HepG2 (cell line): ENCODE measurements around the gene CUL4A. TPM values are rescaled to one million over a fixed set of nuclear protein-coding genes. Genes with fewer than 3 reads are reported as not detected.
A peak's percentile ranks its signal among the peaks of the same experiment; 100 is the strongest.

Experiments
- AHR ChIP-seq: IDR thresholded peaks from 2 replicates; pipeline ENCODE4 v1.6.1; 2018; ENCODE audit warnings: missing genetic modification reagents, missing compliant biosample characterization
- ATF7-NPFF ChIP-seq: sonication (generic); formaldehyde crosslinking; IDR thresholded peaks from 2 replicates; pipeline ENCODE4 v1.8.1; 2023; ENCODE audit warnings: mild to moderate bottlenecking, low read depth, missing genetic modification reagents, moderate library complexity
- FUBP1 ChIP-seq: sonication (generic); formaldehyde crosslinking; IDR thresholded peaks from 2 replicates; pipeline ENCODE4 v1.5.1; 2020; ENCODE audit warnings: missing genetic modification reagents, mild to moderate bottlenecking, borderline replicate concordance
- HIVEP1 ChIP-seq: sonication (generic); formaldehyde crosslinking; IDR thresholded peaks from 2 replicates; pipeline ENCODE4 v1.4.0; 2020; ENCODE audit warnings: mild to moderate bottlenecking, missing genetic modification reagents
- IKZF4 ChIP-seq: sonication (generic); formaldehyde crosslinking; IDR thresholded peaks from 2 replicates; pipeline ENCODE4 v1.5.1; 2020; ENCODE audit warnings: borderline replicate concordance, mild to moderate bottlenecking, low read depth, missing genetic modification reagents; ENCODE audit errors: not compliant biosample characterization
- ISL2 ChIP-seq: sonication (generic); formaldehyde crosslinking; IDR thresholded peaks from 2 replicates; pipeline ENCODE4 v1.5.0; 2020; ENCODE audit warnings: missing genetic modification reagents
- KDM5A ChIP-seq: fragments of 200-600 bp; sonication (generic); IDR thresholded peaks from 2 replicates; pipeline ENCODE4 v1.7.0; 2018; ENCODE audit warnings: antibody characterized with exemption, mild to moderate bottlenecking, low read length, borderline replicate concordance
- KLF9 ChIP-seq: IDR thresholded peaks from 2 replicates; pipeline ENCODE4 v1.6.1; 2016; ENCODE audit warnings: low read depth
- POLR2G ChIP-seq: fragments of 200-400 bp; formaldehyde crosslinking; IDR thresholded peaks from 2 replicates; pipeline ENCODE4 v1.6.1; 2018; ENCODE audit warnings: mild to moderate bottlenecking, low read depth, low read length, moderate library complexity
- ZBTB4 ChIP-seq: sonication (generic); formaldehyde crosslinking; IDR thresholded peaks from 2 replicates; pipeline ENCODE4 v1.4.0; 2020; ENCODE audit warnings: missing genetic modification reagents, mild to moderate bottlenecking, borderline replicate concordance
- ZNF567 ChIP-seq: sonication (generic); formaldehyde crosslinking; IDR thresholded peaks from 2 replicates; pipeline ENCODE4 v1.8.1; 2023; ENCODE audit warnings: mild to moderate bottlenecking, missing genetic modification reagents, borderline replicate concordance
- ZNF574 ChIP-seq: sonication (generic); formaldehyde crosslinking; IDR thresholded peaks from 2 replicates; pipeline ENCODE4 v1.4.0; 2020; ENCODE audit warnings: missing genetic modification reagents
- polyA plus RNA-seq, 8 experiments: library from polyadenylated mRNA; depleted of rRNA in 3 of 8; stranded (reverse) in 7 of 8; unstranded in 1 of 8; fragments of >200 nt; fragmentation: Illumina TruSeq in 4 of 8; extraction: Trizol in 4 of 8; gene quantifications; 2 replicates each; pipeline versions ENCODE4 v1.2.1 to v1.2.3, GENCODE V29; 2011 to 2016; ENCODE audit warnings: low read depth in 4 of 8, missing spikeins in 1 of 8, mixed read lengths in 1 of 8; ENCODE audit not compliant: insufficient read depth in 1 of 8
- total RNA-seq, 5 experiments: library from RNA; depleted of rRNA; stranded (reverse); fragments of >200 nt; fragmentation: Illumina TruSeq; extraction: Trizol; gene quantifications; 2 replicates each; pipeline ENCODE4 v1.2.3, GENCODE V29; 2016; ENCODE audit warnings: low read depth in 1 of 5
- TF ChIP-seq, protein P1 (sequence below): IDR thresholded peaks from 2 replicates; pipeline ENCODE4 v1.6.1; 2016; ENCODE audit warnings: low read depth, missing genetic modification reagents, missing compliant biosample characterization
- TF ChIP-seq, protein P2 (sequence below): IDR thresholded peaks from 2 replicates; pipeline ENCODE4 v1.6.1; 2016; ENCODE audit warnings: missing biosample characterization, missing genetic modification reagents, low read depth

Gene CUL4A
- total and polyA plus RNA-seq, 2 of the 13 experiments (the other 11 are each of a cell fraction or from before 2014, with no cell fraction given): 51.2 to 75.3 TPM

DNA sequence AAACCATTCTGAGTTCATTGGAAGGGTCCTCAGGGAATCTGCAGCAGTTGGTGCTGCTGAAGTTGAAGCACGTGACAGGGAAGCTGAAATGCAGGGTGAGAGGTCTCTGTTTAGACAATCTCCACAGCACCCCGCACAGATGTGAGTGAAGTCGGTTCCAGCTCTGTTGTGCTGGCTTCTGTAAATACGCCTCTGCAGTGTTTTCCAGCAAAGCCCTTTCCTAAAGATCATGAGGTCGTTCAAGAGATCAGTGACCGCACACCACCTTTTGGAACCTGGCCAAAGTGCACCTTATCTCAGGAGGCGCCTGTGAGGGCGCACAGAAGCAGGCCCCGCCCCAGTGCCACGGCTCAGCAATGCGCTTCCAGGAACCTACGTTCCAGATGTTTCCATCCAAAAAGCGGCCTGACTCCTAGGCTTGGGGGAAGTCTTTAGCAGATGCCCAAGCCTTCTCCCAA is 10.8 kb downstream of the CUL4A start (continued):
- peak; percentile 89; the same call in 1 of the 2 replicates for TF ChIP-seq ZBTB4 (CRISPR knock-in tag)
- TF ChIP-seq FUBP1 (CRISPR knock-in tag): no peak
- TF ChIP-seq ZNF567 (CRISPR knock-in tag): no peak
- TF ChIP-seq, protein P1, sequence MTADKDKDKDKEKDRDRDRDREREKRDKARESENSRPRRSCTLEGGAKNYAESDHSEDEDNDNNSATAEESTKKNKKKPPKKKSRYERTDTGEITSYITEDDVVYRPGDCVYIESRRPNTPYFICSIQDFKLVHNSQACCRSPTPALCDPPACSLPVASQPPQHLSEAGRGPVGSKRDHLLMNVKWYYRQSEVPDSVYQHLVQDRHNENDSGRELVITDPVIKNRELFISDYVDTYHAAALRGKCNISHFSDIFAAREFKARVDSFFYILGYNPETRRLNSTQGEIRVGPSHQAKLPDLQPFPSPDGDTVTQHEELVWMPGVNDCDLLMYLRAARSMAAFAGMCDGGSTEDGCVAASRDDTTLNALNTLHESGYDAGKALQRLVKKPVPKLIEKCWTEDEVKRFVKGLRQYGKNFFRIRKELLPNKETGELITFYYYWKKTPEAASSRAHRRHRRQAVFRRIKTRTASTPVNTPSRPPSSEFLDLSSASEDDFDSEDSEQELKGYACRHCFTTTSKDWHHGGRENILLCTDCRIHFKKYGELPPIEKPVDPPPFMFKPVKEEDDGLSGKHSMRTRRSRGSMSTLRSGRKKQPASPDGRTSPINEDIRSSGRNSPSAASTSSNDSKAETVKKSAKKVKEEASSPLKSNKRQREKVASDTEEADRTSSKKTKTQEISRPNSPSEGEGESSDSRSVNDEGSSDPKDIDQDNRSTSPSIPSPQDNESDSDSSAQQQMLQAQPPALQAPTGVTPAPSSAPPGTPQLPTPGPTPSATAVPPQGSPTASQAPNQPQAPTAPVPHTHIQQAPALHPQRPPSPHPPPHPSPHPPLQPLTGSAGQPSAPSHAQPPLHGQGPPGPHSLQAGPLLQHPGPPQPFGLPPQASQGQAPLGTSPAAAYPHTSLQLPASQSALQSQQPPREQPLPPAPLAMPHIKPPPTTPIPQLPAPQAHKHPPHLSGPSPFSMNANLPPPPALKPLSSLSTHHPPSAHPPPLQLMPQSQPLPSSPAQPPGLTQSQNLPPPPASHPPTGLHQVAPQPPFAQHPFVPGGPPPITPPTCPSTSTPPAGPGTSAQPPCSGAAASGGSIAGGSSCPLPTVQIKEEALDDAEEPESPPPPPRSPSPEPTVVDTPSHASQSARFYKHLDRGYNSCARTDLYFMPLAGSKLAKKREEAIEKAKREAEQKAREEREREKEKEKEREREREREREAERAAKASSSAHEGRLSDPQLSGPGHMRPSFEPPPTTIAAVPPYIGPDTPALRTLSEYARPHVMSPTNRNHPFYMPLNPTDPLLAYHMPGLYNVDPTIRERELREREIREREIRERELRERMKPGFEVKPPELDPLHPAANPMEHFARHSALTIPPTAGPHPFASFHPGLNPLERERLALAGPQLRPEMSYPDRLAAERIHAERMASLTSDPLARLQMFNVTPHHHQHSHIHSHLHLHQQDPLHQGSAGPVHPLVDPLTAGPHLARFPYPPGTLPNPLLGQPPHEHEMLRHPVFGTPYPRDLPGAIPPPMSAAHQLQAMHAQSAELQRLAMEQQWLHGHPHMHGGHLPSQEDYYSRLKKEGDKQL (CRISPR knock-in tag): no peak
- TF ChIP-seq HIVEP1: peak; percentile 84
- no peak for TF ChIP-seq KLF9 (CRISPR knock-in tag)
- no peak for TF ChIP-seq AHR (CRISPR knock-in tag)
- TF ChIP-seq ZNF574 (CRISPR knock-in tag): peak; percentile 69
- no peak for TF ChIP-seq ATF7-NPFF (CRISPR knock-in tag)
- no peak for TF ChIP-seq POLR2G
- TF ChIP-seq, protein P2, sequence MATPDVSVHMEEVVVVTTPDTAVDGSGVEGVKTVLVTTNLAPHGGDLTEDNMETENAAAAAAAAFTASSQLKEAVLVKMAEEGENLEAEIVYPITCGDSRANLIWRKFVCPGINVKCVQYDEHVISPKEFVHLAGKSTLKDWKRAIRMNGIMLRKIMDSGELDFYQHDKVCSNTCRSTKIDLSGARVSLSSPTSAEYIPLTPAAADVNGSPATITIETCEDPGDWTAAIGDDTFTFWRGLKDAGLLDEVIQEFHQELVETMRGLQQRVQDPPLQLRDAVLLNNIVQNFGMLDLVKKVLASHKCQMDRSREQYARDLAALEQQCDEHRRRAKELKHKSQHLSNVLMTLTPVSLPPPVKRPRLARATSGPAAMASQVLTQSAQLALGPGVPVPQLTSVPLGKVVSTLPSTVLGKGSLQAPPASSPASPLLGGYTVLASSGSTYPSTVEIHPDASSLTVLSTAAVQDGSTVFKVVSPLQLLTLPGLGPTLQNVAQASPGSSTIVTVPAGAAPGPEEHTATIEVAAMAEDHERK: no peak
- TF ChIP-seq ISL2 (CRISPR knock-in tag): peak; percentile 66; the same call in 1 of the 2 replicates
- no peak for TF ChIP-seq IKZF4
- no peak for TF ChIP-seq KDM5A
